ENCODE measurements around the gene EPHA5.

- TF ChIP-seq SPI1 (IDR thresholded peaks at IDR 0.05; ENCODE audit: low read depth, low read length) = no peak
- TF ChIP-seq POLR2A (IDR thresholded peaks at IDR 0.05; ENCODE audit: low read depth, low read length) = no peak
Observed at GRCh38 chr4:65498606-65499005, 171.7 kb downstream of the EPHA5 start.

All from GM12891 (cell line).